ENCODE data around the gene WNT7A. TPM values are rescaled to one million over a fixed set of nuclear protein-coding genes. Genes with fewer than 3 reads are reported as not detected.
"Not testable (repeated sequence)": the region's sequence is repeated elsewhere in the genome, so short reads cannot be mapped to it uniquely, and the experiment has no call there.

The WNT7A gene
- total RNA-seq (not detected), polyA plus RNA-seq (not detected)
- long read RNA-seq, donor 1 = 0 reads
- long read RNA-seq, donor 2 = 0 reads
- long read RNA-seq, donor 3 = 0 reads
- long read RNA-seq, donor 4 = 0 reads

- no peaks in the 10 kb centered on the region for H3K27me3 ChIP-seq (ENCODE audit: control insufficient read depth, insufficient read depth)
- under 1% methylated on average over 84 of the region's 90 CpGs for WGBS
- H3K4me3 ChIP-seq (ENCODE audit: low read length) = peak within 1 kb of the TSS; percentile 3
- intact Hi-C loops (cut with DNase I) = loop anchor here in 2 of 4 donors (2.0 to 10.0 kb wide), 2 partner anchors 221 to 225 kb away; no protein-coding TSS in a partner anchor
- peak in 1 of 2 donors; percentile 53 for ATAC-seq
- peak in 1 of 3 donors; percentile 60 for DNase-seq
- peaks cover 2% of the 10 kb centered on the region for H3K4me1 ChIP-seq (ENCODE audit: control insufficient read depth, insufficient read depth, low read length)
- peaks cover 1% of the 10 kb centered on the region for H3K9me3 ChIP-seq (ENCODE audit: control insufficient read depth, low read length)
- H3K27ac ChIP-seq (ENCODE audit: low read length) = no peak within 1 kb of the TSS
Measured at GRCh38 chr3:13879946-13880810, at the start of gene WNT7A. TSS of gene WNT7A (minus strand) at chr3:13880071. CDS start at chr3:13879816, 255 bp downstream.

GRCh38 chr3:13928741-13929140, 48.9 kb upstream of the WNT7A start:
- H3K4me1 ChIP-seq (ENCODE audit: control insufficient read depth, insufficient read depth, low read length); DNase-seq: not testable (repeated sequence)
- 92% methylated on average over 1 of the region's 1 CpG for WGBS

GRCh38 chr3:13927295-13927694, 47.4 kb upstream of the WNT7A start:
- ATAC-seq = no peak
- no peak overlapping the region for H3K27ac ChIP-seq (ENCODE audit: low read length)
- intact Hi-C loops (cut with DNase I) = no loop called here
- WGBS = 65% methylated on average over 7 of the region's 7 CpGs
- DNase-seq = no peak
- H3K27me3 ChIP-seq (ENCODE audit: control insufficient read depth, insufficient read depth) = no peaks in the 10 kb centered on the region
- H3K9me3 ChIP-seq (ENCODE audit: control insufficient read depth, low read length) = peaks cover 2% of the 10 kb centered on the region
- no peak overlapping the region for H3K4me3 ChIP-seq (ENCODE audit: low read length)
- no peaks in the 10 kb centered on the region for H3K4me1 ChIP-seq (ENCODE audit: control insufficient read depth, insufficient read depth, low read length)

More at GRCh38 chr3:13928741-13929140, 48.9 kb upstream of the WNT7A start:
- H3K4me3 ChIP-seq (ENCODE audit: low read length); ATAC-seq; H3K9me3 ChIP-seq (ENCODE audit: control insufficient read depth, low read length); intact Hi-C loops (cut with DNase I); H3K27ac ChIP-seq (ENCODE audit: low read length); H3K27me3 ChIP-seq (ENCODE audit: control insufficient read depth, insufficient read depth): not testable (repeated sequence)

GRCh38 chr3:13916375-13916774, 36.5 kb upstream of the WNT7A start:
- ATAC-seq = no peak

GRCh38 chr3:13902648-13903238, 22.9 kb upstream of the WNT7A start:
- Histone ChIP-seq H3K27me3 (ENCODE audit: control insufficient read depth, insufficient read depth) (no peaks in the 10 kb centered on the region), H3K4me1 (ENCODE audit: control insufficient read depth, insufficient read depth, low read length) (no peaks in the 10 kb centered on the region), H3K4me3 (ENCODE audit: low read length) (no peak overlapping the region), H3K9me3 (ENCODE audit: control insufficient read depth, low read length) (peaks cover 14% of the 10 kb centered on the region), H3K27ac (ENCODE audit: low read length) (no peak overlapping the region)
- intact Hi-C loops (cut with DNase I) = no loop called here
- no peak for ATAC-seq
- DNase-seq = no peak
- WGBS = 54% methylated on average over 1 of the region's 1 CpG

More at GRCh38 chr3:13916375-13916774, 36.5 kb upstream of the WNT7A start:
- H3K9me3 ChIP-seq (ENCODE audit: control insufficient read depth, low read length) = peaks cover 2% of the 10 kb centered on the region
- no peaks in the 10 kb centered on the region for H3K27me3 ChIP-seq (ENCODE audit: control insufficient read depth, insufficient read depth)
- intact Hi-C loops (cut with DNase I) = no loop called here
- 80% methylated on average over 1 of the region's 1 CpG for WGBS
- H3K4me1 ChIP-seq (ENCODE audit: control insufficient read depth, insufficient read depth, low read length) = no peaks in the 10 kb centered on the region
- H3K27ac ChIP-seq (ENCODE audit: low read length) = no peak overlapping the region
- no peak overlapping the region for H3K4me3 ChIP-seq (ENCODE audit: low read length)
- no peak for DNase-seq

GRCh38 chr3:13901935-13902584, 22.2 kb upstream of the WNT7A start:
- ATAC-seq = no peak
- intact Hi-C loops (cut with DNase I) = no loop called here
- 71% methylated on average over 1 of the region's 1 CpG for WGBS
- H3K9me3 ChIP-seq (ENCODE audit: control insufficient read depth, low read length) = peaks cover 14% of the 10 kb centered on the region
- no peak overlapping the region for H3K27ac ChIP-seq (ENCODE audit: low read length)
- no peaks in the 10 kb centered on the region for H3K27me3 ChIP-seq (ENCODE audit: control insufficient read depth, insufficient read depth)
- H3K4me3 ChIP-seq (ENCODE audit: low read length) = no peak overlapping the region
- DNase-seq = no peak
- H3K4me1 ChIP-seq (ENCODE audit: control insufficient read depth, insufficient read depth, low read length) = no peaks in the 10 kb centered on the region

- intact Hi-C loops (cut with DNase I) = loop anchor here in 2 of 4 donors (10.0 kb wide), 2 partner anchors 226 to 576 kb away; partner anchors contain the start of genes CHCHD4 (in 1 of the 2) and TMEM43 (in 1 of the 2)
- no peak overlapping the region for H3K27ac ChIP-seq (ENCODE audit: low read length)
- no peaks in the 10 kb centered on the region for H3K27me3 ChIP-seq (ENCODE audit: control insufficient read depth, insufficient read depth)
- DNase-seq = no peak
- no peak overlapping the region for H3K4me3 ChIP-seq (ENCODE audit: low read length)
- no peak for ATAC-seq
- WGBS = 81% methylated on average over 3 of the region's 3 CpGs
- H3K9me3 ChIP-seq (ENCODE audit: control insufficient read depth, low read length) = peaks cover 2% of the 10 kb centered on the region
- peaks cover 3% of the 10 kb centered on the region for H3K4me1 ChIP-seq (ENCODE audit: control insufficient read depth, insufficient read depth, low read length)
Measured at GRCh38 chr3:13898346-13898745, 18.5 kb upstream of the WNT7A start.

- intact Hi-C loops (cut with DNase I) = loop anchor here in 2 of 4 donors (10.0 kb wide), 2 partner anchors 228 to 578 kb away; partner anchors contain the start of genes CHCHD4 (in 1 of the 2) and TMEM43 (in 1 of the 2)
- WGBS = 16% methylated on average over 12 of the region's 12 CpGs
- peak; percentile 69 to 76 for ATAC-seq
Measured at GRCh38 chr3:13896473-13897154, 16.7 kb upstream of the WNT7A start.

GRCh38 chr3:13895155-13896105, 15.6 kb upstream of the WNT7A start:
- intact Hi-C loops (cut with DNase I) = loop anchor here in 2 of 4 donors (10.0 kb wide), 2 partner anchors 229 to 579 kb away; partner anchors contain the start of genes CHCHD4 (in 1 of the 2) and TMEM43 (in 1 of the 2)
- peak overlapping the region; percentile 71 for H3K4me3 ChIP-seq (ENCODE audit: low read length)
- DNase-seq (peak; percentile 96 to 99 (median 98)), ATAC-seq (peak; percentile 98 to 99)
- peak overlapping the region; percentile 5 for H3K27ac ChIP-seq (ENCODE audit: low read length)
- H3K9me3 ChIP-seq (ENCODE audit: control insufficient read depth, low read length) = no peaks in the 10 kb centered on the region
- peaks cover 3% of the 10 kb centered on the region for H3K4me1 ChIP-seq (ENCODE audit: control insufficient read depth, insufficient read depth, low read length)
- no peaks in the 10 kb centered on the region for H3K27me3 ChIP-seq (ENCODE audit: control insufficient read depth, insufficient read depth)
- 2% methylated on average over 86 of the region's 86 CpGs for WGBS

More at GRCh38 chr3:13896473-13897154, 16.7 kb upstream of the WNT7A start:
- Histone ChIP-seq H3K4me3 (ENCODE audit: low read length) (peak overlapping the region; percentile 71), H3K4me1 (ENCODE audit: control insufficient read depth, insufficient read depth, low read length) (peaks cover 3% of the 10 kb centered on the region), H3K27me3 (ENCODE audit: control insufficient read depth, insufficient read depth) (no peaks in the 10 kb centered on the region), H3K9me3 (ENCODE audit: control insufficient read depth, low read length) (no peaks in the 10 kb centered on the region), H3K27ac (ENCODE audit: low read length) (no peak overlapping the region)
- DNase-seq = peak in 1 of 3 donors; percentile 55

All from right cardiac atrium (tissue), 5 donors.